GM20431 (cell line): ENCODE data around the gene SMG6.
"Not testable (repeated sequence)": the region's sequence is repeated elsewhere in the genome, so short reads cannot be mapped to it uniquely, and the experiment has no call there.

Source experiments
- in situ Hi-C: fragments of 300-500 bp; cut with MseI, MboI; formaldehyde crosslinking; loops from one replicate; pipeline ENCODE4 v1.15.0; 2020; ENCODE audit warnings: low sequenced_read_pairs; ENCODE audit not compliant: unreplicated experiment

Gene SMG6

DNA sequence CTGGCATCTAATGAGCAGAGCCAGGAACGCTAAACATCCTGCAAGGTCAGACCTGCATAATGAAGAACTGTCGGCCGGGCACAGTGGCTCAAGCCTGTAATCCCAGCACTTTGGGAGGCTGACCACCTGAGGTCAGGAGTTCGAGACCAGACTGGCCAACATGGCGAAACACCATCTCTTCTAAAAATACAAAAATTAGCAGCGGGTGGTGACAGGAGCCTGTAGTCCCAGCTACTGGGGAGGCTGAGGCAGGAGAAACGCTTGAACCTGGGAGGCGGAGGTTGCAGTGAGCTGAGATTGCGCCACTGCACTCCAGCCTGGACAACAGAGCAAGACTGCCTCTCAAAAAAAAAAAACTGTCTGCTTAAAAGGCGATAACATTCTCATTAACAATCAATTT lies 38.4 kb downstream of the SMG6 start:
- in situ Hi-C loops = not testable (repeated sequence)

DNA sequence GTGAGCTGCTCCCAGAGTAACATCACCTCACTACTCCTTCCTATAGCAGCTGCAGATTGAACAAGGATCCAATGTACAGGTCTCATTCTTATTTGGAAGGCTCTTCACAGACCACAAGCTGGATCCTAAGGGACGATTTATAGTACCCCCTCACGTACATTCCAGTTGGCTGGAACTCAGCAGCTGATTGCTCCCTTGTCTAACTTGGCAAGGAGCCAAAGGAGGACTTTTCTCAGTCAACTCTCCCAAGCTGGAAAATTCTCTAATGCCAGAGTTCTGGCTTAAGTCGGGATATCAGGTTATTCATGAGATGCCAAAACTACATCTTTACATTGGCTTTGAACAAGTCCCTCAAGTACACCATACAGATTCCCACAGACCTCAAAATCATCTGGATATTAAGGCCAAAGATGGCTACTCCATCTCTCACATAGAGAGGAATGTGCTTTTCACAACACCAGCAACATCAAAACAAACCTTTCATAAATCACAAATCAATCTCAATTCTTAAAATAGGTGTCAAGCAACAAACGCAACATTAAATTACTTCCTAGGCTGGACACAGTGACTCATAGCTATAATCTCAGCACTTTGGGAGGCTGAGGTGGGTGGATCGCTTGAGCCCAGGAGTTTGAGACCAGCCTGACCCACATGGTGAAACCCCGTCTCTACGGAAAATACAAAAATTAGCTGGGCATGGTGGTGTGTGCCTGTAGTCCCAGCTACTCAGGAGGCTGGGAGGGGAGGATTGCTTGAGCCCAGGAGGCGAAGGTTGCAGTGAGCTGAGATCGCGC lies 39.3 kb downstream of the SMG6 start:
- in situ Hi-C loops = no loop called here

DNA sequence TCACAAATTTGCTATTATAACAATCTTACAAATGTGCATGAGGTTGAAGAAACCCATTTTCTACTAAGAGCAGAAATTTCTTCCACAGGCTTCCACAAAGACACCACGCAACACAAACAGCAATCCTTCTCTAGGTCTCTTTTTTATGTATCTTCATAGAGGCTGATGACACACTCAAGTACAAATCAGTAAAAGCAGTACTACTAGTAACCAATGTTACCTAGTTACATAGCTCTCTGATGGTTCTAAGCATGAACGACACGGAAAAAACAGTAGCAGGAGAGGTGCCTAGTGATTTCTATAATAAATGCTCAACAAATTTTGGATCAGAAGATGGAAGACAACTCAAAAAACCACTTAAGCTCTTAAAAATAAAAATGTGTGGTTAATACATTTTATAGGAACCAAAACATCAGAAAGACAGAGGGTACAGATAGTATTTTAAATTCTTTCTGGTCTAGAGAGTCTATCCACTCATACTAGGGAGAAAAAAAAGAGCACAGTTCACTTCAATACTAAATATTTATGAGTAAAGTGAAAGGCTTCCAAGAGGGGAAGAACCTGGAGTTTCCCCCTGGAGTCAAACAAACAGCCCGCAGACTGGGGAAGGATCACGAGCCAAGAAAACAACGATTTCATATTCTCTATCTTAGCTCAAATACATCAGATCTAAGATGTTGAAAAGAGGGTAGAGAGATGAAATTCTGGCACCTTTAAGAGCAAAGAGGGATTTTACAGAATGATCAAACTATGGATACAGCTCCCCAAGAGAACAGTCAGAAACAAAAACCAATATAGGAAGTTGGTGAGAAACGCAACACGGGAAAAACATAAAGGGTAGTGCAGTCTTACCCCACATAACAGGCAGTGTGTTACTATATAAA lies 40.2 kb downstream of the SMG6 start:
- in situ Hi-C loops = no loop called here

DNA sequence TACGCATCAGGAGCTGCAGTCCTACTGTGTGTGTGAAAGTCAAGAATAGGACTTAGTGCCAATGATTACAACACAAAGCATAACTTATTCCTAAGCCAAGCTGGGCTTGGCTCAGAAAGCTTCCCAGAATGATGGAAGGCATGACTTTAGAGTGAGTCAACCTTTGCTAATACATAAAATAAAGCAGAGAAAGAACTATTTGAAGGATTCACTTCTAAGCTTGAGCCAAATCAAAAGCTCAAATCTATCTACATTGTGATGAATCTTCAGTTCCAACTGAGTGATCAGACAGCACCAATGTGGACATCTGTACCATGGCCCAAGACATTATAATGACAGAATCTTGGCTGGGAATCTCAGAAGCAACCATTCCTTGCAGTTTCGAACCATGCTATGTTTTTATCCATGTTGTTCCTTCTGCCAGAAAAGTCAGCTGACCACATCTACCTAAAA lies 41.4 kb downstream of the SMG6 start:
- in situ Hi-C loops = no loop called here

DNA sequence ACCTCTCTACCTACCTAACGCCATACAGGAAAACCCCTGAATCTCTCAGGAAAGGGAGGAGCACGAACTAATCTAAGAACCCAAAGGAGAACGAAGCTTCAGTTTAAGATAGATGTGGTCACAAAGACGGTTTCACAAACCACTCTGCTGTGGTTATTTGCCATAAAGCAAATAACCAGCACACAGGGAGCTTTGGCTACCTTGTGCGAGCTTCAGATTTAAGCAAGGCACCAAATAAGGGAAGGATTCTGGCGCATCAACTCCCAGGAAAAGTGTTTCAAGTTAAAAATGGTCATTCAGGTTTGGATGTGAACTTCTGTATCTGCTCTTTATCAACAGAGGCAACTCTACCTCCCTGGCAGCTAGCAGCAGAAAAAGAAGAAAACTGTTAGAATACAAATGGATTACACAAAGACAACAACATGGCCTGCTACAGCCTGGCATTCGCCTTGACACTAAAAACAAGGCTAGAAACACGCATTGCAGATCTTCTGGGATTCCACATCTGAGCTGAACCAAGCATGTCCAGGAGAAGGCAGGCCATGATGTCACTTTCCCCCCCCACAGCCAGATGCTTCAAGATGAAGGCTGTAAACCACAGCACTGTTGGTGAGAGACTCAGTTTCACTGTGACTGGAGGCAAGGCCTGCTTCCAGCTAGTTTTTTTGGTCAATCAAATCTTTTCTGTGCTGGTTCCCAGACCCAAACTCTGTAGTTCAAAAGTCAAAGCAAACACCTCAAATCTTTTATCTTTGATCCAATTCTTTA lies 43.6 kb downstream of the SMG6 start:
- in situ Hi-C loops = no loop called here

DNA sequence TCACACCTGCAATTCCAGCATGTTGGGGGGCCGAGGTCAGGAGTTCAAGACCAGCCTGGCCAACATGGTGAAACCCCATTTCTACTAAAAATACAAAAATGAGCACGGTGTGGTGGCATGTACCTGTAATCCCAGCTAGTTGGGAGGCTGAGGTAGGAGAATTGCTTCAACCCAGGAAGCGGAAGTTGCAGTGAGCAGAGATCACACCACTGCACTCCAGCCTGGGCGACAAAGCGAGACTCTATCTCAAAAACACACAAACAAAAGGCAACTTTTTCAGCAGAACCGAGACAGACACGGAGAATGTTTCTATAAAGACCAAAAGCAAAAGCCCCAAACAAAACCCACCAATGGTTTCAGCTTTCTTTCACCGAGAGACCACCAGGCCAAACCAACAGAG lies 44.8 kb downstream of the SMG6 start:
- in situ Hi-C loops = not testable (repeated sequence)

DNA sequence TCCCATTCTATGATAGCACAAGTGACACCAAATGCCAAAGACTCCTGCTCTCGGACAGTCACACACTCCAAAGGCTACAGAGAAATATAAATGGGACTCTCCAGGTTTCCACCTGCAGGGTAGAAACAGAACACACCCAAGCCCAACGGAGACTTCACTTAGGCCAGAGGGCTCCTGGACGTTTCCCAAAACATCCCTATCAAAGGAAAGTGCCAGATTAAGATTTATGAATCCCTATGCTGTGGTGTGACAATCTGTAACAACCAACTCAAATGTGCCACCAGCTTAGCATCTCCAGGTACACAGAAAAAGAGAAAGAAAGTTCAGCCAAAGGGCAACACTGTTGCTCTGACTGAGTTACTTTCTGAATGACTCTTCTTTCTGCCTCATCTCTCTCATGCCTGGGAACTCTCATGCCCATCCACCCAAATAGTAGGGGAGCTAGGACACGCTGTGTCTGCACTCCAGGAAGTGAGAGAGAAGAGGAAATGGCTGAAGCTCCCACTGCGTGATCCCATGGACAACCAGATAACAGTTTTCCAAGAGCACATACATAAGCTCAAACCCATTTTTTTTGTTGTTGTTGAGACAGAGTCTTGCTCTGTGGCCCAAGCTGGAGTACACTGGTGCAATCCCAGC lies 49.7 kb downstream of the SMG6 start:
- in situ Hi-C loops = no loop called here

DNA sequence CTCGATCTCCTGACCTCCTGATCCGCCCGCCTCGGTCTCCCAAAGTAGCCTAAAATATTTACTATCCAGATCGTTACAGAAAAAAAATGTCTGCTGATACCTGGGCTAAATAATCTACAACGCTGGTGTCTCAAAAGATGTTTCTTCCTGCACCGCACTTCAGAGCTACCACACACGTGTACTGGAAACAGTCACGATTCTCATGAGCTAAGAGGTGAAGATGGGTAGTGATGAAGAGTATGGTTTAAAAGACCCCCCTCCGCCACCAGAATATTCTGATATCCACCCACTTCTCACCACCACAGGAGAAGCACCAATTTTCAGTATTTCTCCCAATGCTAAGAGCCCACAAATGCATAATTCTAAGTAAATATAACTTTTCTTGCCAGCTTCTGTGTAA lies 50.2 kb downstream of the SMG6 start:
- in situ Hi-C loops = no loop called here

DNA sequence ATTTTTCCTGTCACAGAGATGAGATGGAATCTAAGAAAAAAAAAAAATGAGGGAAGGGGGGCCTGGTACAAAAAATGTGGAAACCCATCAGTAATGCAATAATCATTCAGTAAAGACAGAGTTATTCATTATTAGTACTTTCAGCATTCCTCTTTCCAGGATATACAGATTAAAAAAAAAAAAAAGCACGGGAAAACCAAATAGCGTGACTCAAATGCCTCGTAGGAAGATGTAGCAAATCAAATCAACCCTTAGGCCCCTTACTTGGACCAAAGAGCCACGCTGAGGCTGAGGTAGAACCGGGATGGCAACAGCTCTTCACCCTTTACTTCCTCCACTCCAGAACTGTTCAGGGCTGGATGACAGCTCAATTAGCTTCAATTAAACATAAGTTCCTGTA lies 52.5 kb downstream of the SMG6 start:
- in situ Hi-C loops = no loop called here

DNA sequence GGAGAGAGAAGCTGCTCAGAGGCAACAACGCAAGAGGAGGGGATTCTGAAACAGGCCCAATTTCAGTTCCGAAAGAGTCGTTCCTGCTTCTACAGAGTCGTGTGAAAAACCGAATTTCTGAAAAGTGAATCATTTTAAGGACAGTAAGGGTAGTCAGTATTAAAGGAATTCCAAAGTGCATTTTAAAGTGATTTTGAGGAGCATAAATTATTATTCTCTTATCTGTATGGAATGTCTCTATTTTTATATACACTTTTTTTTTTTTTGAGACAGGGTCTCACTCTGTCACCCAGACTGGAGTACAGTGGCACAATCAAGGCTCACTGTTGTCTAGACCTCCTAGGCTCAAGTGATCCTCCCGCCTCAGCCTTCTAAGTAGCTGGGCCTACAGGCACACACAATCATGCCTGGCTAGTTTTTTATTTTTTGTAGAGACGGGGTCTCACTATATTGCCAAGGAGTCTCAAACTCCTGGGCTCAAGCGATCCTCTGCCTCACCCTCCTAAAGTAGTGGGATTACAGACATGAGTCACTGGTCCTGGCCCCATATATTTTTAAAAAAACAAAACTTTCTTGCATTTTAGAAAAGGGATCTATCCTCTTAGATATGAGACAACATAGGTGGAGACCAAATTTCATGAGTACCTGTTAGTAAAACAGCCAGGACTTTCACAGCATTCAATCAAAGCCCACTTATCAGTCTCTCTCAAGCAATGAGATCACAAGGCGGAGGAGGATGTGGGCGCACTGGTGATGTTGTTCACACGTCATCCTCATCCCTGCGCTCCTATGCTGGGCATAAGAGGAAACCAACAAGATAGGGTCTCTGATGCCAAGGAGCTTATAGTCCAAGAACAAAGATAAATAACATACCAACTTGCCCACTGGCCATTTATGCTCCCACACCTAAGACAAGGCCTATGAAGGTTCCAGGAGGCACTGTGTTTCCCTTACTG lies 53.2 kb downstream of the SMG6 start:
- in situ Hi-C loops = no loop called here

DNA sequence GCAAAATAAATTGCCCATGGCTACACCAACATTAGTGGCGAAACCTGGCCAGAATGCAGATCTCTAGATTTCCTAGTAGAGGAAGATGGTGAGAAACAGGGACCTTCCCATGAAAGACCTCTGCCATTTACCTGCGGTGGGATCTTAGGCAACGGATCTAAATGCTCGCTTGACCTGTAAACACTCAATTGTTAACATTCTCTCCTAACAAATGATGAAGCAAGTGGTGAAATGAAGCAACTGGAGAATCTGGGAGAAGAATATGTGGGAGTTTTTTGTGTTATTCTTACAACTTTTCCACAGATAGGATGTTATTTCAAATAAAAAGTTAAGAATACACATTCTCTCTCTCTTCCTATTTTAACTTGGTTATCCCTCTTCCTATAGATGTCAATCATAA lies 56.6 kb downstream of the SMG6 start:
- in situ Hi-C loops = loop anchor here (10.0 kb wide), 1 partner anchor 182 kb away; no protein-coding TSS in a partner anchor

DNA sequence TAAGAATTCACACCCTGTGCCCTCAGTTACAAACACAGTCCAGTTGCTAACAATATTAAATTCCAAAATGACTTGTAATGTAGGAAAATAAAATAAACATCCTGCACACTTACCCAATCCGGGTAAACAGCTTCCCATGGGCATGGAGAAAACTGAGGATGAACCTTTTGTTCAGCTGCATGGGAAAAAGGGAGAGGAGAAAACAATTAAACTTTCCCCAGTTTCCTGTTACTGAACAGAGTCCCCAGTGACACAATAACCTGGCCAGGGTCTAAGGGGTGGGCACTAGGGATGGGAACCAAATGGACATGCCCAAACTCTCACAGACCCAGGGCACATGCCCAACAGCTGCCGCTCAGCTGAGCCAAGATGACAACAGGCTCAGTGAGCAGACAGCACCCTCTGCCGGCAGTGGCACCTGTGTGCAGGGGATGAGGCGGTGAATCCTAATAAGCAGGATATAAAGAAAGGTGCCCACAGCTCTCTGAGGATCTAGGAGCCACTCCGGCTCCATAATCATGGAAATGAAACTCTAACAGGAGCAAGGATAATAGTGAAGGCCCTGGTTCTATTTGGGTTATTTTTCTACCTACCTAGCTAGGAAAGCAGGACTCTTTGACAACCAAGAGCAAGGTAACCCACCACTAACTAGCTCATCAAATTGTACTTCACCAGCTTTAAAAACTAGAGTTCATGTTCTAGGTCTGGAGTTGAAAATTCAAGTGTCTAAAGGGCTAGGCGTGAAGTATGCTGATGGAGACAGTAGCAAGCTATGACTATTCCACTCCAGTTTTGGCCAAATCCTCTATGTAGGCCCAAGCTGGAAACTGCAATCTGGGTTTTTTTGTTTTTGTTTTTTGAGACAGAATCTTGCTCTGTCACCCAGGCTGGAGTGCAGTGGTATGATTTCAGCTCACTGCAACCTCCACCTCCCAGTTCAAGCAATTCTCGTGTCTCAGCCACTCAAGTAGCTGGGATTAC lies 58.8 kb downstream of the SMG6 start:
- in situ Hi-C loops = loop anchor here (10.0 kb wide), 1 partner anchor 180 kb away; no protein-coding TSS in a partner anchor

DNA sequence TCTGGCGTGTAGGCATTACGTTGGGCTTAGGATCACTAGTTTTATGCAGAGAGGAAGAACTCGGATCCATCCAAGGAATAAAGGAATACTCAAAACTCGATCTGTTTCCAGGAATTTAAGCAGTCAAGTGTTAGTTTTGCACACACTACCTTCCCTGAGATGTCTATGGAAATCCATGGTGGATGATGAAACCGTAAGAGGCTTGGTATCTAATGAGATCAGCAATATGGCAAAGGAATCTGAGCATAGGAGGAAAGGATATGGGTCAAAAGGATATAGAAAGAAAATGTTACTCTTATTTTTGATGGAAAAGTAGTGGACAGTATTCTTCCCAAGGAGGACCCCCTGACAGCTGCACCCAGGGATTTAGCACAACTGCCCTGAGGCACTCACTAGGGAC lies 59.6 kb downstream of the SMG6 start:
- in situ Hi-C loops = loop anchor here (10.0 kb wide), 1 partner anchor 179 kb away; no protein-coding TSS in a partner anchor

DNA sequence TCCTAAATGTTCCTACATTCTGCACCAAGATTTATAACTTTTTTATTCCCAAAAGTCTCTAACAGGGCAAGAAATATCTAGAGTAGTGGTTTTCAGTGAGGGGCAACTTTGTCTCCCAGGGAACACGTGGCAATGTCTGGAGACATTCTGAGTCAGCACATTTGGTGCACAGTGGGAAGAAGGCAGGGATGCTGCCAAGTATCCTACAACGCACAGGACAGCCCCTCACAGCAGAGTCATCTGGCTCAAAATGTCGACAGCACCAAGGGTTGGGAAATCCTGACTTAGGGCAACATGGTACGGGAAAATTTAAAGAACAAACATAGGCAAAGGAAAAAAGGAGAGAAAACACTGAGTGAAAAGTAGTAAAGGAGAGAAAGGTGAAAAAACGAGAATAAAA lies 61.8 kb downstream of the SMG6 start:
- in situ Hi-C loops = loop anchor here (10.0 kb wide), 1 partner anchor 177 kb away; no protein-coding TSS in a partner anchor

DNA sequence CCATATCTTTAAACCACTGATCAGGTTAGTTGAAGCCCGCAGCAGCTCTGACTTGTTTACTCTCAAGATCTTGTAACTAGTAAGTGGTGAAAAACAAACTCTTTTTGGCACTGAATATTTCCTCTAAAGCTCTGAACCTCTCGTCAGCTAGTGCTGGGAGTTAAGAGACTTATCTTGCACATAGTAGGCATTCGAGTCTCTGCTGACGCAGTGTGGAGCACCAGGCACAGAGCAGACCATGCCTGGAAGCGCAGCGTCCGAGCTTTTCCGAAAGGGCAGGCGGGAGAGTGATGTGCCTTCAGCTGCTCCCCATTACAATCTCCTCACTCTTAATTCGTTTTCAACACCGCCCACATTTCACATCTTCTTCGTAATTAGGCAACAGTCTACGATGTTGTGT lies 63.0 kb downstream of the SMG6 start:
- in situ Hi-C loops = loop anchor here (10.0 kb wide), 1 partner anchor 176 kb away; no protein-coding TSS in a partner anchor

DNA sequence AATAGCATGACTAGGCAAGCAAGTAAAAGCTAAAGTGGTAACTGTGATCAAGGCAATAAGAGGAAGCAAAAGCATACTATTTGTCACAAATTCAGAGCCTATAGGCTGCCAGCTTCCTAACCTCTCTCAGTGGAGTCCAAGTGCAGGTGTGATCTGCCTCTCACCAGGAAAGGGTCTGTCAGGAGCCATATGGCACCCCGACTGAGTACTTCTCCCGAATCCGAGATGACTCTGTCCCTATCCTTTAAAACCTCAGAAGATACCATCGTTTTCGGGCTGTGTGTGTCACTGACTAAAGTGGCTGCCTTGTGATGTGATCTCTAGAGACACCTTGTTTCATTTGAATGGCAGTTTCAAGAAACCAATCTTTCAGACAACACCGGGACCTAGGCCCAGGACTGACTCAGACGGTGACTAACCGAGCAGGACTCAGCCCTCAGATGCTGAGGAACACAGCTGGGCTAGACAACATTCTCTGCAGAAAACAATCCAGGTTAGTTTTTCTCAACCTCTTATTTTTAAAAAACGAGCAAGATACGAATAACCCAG lies 63.6 kb downstream of the SMG6 start:
- in situ Hi-C loops = loop anchor here (10.0 kb wide), 1 partner anchor 175 kb away; no protein-coding TSS in a partner anchor

DNA sequence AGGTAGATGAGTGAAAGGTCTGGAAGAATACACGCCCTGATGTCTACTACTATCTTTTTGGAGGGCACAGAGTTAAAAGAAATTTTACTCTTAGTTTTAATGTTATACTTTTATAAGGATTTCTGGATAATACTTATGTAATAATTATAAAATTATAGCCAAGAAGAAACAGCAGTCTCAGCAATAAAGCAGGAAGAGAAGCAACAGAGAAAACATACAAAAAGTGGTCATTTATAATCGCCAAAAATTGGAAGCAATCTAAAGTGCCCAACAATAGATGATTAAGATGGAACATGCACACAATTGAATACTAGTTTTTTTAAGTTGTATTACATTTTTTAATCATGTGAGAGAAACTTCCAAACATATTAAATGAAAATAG lies 64.4 kb downstream of the SMG6 start:
- in situ Hi-C loops = no loop called here
